Smooth muscle cell of the umbilical artery (primary cell): ENCODE results near the gene LAMA1. TPM values are rescaled to one million over a fixed set of nuclear protein-coding genes. Genes with fewer than 3 reads are reported as not detected.

Source experiments
- total RNA-seq: library from RNA; depleted of rRNA; stranded (reverse); fragments of >200 nt; gene quantifications from 2 replicates; pipeline ENCODE4 v1.2.3, GENCODE V29; 2014

The LAMA1 gene, protein sequence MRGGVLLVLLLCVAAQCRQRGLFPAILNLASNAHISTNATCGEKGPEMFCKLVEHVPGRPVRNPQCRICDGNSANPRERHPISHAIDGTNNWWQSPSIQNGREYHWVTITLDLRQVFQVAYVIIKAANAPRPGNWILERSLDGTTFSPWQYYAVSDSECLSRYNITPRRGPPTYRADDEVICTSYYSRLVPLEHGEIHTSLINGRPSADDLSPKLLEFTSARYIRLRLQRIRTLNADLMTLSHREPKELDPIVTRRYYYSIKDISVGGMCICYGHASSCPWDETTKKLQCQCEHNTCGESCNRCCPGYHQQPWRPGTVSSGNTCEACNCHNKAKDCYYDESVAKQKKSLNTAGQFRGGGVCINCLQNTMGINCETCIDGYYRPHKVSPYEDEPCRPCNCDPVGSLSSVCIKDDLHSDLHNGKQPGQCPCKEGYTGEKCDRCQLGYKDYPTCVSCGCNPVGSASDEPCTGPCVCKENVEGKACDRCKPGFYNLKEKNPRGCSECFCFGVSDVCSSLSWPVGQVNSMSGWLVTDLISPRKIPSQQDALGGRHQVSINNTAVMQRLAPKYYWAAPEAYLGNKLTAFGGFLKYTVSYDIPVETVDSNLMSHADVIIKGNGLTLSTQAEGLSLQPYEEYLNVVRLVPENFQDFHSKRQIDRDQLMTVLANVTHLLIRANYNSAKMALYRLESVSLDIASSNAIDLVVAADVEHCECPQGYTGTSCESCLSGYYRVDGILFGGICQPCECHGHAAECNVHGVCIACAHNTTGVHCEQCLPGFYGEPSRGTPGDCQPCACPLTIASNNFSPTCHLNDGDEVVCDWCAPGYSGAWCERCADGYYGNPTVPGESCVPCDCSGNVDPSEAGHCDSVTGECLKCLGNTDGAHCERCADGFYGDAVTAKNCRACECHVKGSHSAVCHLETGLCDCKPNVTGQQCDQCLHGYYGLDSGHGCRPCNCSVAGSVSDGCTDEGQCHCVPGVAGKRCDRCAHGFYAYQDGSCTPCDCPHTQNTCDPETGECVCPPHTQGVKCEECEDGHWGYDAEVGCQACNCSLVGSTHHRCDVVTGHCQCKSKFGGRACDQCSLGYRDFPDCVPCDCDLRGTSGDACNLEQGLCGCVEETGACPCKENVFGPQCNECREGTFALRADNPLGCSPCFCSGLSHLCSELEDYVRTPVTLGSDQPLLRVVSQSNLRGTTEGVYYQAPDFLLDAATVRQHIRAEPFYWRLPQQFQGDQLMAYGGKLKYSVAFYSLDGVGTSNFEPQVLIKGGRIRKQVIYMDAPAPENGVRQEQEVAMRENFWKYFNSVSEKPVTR (N-terminal part only)
- 31.2 and 44.6 TPM in 2 replicates for total RNA-seq

DNA sequence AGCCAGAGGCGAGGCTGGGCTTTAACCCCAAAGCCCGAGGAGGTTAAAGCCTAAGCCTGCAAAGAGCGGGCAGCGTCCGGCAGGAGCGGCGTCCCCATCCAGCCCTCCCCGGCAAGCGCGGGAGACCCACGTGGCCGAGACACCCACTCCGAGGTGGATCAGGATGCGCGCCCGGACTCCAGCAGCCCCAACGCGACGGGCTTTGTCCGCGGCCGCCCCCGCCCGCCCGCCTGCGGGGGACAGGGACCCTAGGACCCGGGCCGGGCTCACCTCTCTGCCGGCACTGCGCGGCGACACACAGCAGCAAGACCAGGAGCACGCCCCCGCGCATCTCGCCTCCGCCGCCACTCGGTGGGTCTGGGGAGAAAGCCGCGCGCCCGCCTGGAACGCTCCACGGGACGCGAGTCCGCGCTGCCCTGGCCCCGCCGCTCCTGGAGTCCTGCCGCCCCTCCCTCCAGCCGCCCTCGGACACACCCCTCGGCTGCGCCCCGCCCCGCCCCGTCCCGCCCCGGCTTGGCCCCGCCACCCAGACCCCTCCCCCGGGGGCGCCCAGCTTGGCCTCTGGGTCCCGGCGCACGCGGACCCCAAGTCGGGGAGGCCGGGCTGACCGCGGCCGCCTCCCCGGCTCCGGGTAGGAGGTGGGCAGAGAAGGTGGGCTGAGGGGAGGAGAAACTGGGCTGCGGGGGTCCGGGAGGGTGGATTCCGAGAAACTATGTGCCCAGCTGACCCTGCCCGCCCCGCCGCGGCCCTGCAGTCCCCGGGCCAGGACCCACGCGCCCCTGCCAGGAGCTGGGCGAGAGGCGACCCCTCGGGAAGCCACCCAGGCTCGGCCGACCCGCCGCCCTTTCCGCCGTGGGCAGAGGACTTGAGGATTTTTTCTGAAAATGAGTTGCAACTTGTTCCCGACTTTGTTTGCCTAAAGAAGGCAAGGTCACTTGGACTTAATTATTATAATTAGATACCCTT, at the start of gene LAMA1:
Gene LAMA1, minus strand, starts transcription at position 408 of the 966 bp plus-strand sequence. Its CDS starts 77 bp downstream, at position 331.

Other genes starting within 250 kb of the LAMA1 start
- gene LRRC30, start 113.3 kb upstream of the LAMA1 start, total RNA-seq, result not detected in 2 replicates